Hematopoietic multipotent progenitor cell (in vitro differentiated cells): ENCODE measurements around the gene PPM1M. TPM values are rescaled to one million over a fixed set of nuclear protein-coding genes. Genes with fewer than 3 reads are reported as not detected.

Experiments
- DNase-seq, 3 donors: peaks; one replicate each; pipeline ENCODE4 v3.0.0-alpha.2; 2011 to 2015; ENCODE audit warnings: low read depth in 2 of 3, low spot score in 2 of 3
- total RNA-seq: library from RNA; depleted of rRNA; stranded (reverse); fragments of >200 nt; gene quantifications from one replicate; pipeline ENCODE4 v1.2.3, GENCODE V29; 2012

Gene PPM1M
- total RNA-seq, 1 donor: 11.6 TPM

DNA sequence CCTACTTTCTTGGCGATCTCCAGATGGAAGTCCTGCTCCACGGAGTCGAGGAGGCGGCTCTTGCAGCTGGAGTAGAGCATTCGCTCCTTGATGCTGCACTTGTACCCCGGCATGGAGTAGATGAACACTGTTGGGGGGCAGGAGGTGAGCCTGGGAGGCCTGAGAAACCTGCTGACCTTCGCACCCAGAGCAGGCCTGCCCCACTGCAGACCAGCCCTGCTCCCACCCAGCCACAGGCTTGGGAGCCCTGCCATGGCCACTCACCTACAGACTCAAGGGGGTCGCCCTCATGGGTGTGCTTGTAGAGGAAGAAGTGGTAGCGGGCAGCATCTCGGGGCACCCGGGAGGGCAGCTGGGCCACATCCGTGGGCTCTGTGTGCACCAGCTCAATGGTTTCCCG is 15.9 kb upstream of the PPM1M start:
- DNase-seq: no peak

DNA sequence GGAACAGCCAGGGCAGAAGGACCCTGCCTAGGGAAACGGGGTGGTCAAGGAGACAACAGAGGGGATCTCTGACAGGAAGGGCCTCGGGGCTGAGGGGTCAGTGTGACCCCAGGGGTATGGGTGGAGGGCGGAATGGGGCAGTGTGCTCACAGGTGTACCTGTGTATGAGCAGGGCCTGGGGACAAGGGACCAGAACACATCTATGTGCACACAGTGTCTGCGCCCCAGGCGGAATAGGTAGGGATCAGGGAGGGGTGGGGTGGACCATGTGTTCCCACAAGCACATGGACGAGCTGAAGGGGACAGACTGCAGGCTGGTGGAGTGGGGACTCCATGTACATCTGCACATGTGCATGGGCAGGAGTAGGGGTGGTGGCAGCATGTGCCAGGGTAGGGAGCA is 15.1 kb upstream of the PPM1M start:
- DNase-seq: no peak

DNA sequence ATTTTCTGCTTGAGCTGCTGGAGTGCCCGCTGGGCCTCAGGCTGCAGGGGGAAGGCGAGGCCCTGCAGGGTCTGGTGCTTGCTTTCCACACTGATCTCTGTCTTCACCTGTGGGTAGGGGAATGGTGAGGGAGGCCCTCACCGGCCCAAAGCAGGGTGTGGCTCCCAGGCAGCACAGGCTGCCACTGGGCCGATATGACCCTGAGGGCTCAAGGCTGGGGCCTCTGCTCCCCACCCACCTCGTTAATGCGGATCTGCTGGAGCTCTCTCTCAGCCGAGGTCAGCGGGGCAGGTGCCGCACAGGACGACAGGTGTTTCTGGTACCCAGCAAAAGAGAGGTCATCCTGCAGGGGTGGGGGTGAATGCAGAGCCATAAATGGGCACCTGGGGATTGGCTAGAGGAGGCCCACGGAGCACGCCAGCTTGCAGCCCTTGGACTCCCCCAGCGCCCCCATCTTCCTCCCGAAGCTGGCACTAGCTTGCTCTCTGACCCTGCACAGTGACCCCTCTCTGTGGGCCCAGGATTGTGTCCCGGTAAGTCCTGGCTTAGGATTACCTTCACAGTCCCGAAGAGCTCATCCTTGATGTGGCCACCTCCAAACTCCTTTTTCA is 14.6 kb upstream of the PPM1M start:
- DNase-seq: no peak

DNA sequence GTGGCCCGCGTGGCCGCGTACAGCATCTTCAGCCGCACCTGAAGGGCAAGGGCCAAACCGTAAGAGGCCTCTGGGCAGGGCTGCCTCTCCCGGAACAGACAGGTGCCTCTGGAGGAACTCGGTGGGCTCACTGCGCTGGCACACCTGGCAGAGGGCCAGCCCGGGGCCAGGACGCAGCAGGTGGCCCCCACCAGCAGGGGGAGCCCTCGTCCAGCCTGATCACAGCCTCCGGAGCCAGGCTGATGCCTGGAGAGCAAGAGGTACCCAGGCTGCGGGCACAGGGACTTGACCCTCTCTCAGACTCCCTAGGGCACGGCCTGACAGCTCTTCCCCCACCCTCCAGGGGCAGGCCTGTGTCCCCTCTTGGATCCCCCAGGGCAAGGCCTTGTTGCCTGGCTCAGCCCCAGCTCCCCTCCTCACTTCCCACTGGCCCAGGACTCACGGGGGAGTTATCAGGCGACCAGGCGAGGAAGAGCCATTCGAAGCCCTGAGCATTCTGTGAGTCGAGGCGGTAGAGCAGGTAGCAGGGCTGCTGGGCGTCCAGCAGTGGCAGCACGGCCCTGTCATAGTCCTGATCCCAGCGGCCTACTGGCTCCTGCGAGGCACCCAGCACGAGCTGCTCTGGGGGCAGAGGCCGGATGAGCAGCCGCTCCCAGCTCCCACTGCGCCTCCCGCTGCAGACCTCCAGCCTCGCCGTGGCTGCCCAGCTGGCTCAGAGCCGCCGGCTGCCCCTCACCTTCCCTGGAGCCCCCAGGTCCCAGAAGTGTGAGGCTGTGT is 13.9 kb upstream of the PPM1M start:
- peak; percentile 81 to 88 (median 84) for DNase-seq

- DNase-seq: no peak
Observed at GRCh38 chr3:52232279-52233107, 13.1 kb upstream of the PPM1M start.

DNA sequence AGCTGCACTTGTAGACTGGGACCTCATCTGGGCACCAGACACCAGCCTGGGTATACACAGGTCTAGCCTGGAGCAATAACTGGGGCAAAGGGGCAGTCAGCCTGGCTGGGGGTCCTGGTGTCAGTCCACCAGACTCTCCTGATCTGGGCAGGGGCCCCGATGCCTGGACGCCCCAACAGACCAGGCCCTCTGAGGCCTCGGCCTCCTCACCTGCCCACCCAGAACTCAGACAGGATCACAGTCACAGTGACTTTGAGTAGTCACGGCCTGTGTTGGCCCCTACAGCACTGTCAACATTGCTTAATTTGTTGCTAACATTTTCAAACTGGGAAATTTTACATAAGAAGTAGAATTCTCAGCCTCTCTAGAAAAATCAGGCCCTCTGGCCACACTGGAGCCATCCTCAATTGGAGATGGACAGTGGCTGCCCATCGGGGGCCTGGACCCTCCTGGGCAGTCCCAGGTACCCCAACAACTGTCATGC is 12.4 kb upstream of the PPM1M start:
- no peak for DNase-seq

DNA sequence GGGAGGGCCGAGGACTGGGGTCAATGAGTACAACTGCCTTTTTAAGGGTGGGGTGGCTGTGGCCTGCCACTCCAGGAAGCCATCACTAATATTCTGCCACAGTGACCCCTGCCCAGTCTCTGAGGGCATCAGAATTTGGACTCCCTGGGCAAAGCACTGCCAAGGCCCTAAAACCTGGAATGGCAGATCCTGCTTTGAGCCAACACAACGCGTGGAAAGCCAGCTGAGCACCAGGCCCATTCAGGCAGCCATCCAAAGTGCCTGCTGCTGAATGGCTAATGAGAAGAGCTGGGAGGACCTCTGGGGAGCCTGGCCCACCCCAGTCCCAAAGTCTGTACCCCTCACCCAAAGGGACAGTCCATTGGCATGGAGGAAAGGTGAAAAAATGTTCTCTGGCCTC is 11.6 kb upstream of the PPM1M start:
- no peak for DNase-seq

- DNase-seq: no peak
Observed at GRCh38 chr3:52234516-52235447, 10.8 kb upstream of the PPM1M start.

GRCh38 chr3:52236424-52236886 is 9.1 kb upstream of the PPM1M start:
- DNase-seq: no peak

- DNase-seq: no peak
Observed at GRCh38 chr3:52237006-52237656, 8.4 kb upstream of the PPM1M start.

DNA sequence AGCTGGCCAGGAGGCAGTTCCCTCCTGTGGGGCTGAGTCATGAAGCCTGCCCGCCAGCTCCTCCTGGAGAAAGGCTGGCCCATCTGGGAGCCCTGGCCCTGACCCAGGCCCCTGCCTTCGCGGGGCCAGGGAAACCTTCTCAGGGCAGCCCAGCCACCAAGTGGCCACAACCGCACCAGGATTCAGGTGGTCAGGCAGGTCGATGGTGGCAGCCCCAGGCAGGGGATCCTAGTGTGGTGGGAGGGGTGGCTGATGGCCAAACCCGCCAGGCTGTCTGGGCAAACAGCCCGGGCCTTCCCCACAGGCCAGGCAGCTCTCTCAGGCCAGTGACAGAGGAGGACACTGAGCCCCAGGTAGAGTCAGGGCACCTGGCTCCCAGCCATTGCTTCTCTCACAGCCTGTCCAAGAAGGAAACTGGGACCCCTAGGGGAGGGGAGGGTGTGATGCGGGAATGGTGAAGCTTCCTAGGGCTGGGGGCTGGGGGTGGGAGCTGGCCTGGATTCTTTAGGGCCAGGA is 7.8 kb upstream of the PPM1M start:
- no peak for DNase-seq

GRCh38 chr3:52238193-52238760 is 7.3 kb upstream of the PPM1M start:
- no peak for DNase-seq

DNA sequence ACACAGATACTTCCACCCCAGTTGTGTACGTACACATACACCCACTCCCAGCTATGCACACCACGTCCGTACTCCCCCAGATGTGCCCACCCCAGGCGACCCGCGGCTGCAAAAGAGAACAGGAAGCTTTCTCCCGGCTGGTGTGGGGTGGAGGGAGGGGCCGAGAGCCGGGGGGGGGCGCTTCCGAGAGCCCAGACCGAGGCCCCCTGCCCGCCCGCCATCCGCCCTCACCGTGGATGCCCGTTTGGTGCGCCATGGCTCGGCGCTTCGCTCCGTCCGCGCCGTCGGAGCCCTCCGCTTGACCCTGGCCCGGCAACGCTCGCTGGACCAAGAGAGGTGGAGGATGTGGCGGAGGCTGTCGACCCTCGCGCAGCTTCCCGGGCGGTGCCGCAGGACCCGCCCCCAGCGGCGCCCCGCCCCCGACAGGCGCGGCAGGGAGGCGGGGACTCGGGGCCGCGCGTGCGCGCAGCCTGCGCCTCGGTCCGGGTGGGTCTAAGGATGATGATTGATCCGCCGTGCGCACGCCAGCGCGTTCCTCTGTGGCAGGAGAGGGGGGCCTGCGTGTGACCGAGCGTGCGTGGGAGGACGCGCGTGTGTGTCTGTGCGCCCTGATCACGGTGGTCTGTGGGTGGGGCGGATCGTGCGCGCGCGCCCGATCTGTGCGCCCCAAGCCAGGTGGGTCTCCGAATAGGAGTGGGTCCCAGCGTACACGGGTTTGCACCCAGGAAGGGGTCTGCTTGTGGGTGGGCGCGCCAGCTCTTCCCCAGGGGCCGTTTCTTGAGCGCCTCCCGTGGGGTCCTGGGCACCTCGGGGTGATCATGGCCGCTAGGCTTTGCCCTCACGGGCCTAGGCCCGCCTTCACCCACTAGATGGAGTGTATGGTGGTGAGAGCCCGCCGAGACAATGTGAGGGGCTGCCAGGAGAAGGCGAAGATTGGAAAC is 6.5 kb upstream of the PPM1M start, which contains the start of gene TWF2:
Gene TWF2, minus strand, starts transcription at position 398 of the 941 bp plus-strand sequence. Its CDS starts 142 bp downstream, at position 256.
- peak; percentile 80 to 86 (median 85) for DNase-seq

DNA sequence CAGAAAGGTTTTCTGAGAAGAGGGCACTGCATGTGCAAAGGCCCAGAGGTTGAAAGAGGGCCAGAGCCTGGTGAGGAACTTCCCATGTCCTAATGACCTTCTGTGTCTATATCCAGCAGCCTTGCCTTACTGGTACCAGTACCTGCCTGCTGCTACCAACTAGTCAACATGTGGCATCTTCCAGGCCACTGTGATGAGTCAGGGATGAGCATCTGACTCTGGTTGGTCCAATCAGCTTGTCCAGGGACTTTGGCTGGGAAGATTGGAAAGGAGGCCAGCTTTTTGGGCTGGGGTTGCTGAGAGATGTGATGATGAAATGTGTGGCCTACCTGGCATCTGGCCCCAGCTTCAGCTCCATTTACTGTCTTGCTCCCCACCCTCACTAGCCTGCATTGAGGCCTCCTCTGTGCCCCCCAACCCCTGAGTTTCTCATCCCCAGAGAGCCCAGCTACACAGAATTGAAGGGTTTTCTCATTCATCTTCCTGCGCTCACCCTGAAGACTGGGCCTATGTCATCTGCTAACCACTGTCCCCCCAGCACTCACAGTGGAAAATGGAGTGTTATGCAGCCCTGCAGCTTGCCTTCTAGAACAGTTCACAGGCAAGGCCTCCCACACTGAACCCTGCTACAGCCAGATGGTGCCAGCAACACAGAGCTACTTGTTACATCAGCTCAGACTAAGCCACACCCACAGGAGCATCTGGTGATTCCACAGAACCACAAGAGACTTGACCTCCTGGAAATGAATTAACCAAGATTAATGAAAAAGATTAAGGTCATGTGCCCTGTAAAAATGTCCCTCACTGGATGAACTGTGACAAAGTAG is 5.3 kb upstream of the PPM1M start:
- DNase-seq: peak in 2 of 3 donors; percentile 64 to 69

- DNase-seq: no peak
Observed at GRCh38 chr3:52240886-52241370, 4.6 kb upstream of the PPM1M start.

GRCh38 chr3:52242039-52242438 is 3.5 kb upstream of the PPM1M start:
- DNase-seq: no peak
